ENCODE measurements around the gene C2CD2.

Gene C2CD2

DNA sequence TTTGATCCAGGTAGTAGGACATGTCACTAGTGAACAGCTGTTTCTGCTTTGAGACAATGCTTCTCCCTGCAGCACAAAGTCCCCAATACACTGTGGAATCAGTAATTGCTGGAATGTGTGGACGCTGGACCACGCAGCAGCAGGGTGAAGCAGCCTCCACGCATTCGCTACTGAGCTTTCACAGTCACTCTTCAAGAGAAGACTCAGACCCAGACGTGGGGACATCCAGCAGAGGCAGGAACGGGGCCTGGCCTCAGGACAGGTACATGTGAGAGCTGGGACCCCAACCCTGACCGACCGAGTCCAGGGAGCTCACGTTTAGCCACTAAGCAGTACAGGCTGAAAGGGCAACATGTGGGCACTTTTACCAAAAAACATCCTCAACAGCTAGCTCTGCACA lies 40.6 kb downstream of the C2CD2 start:
- no peak overlapping the region for H3K9ac ChIP-seq (ENCODE audit: low read depth, low read length, poor library complexity)
- H3K23ac ChIP-seq (ENCODE audit: low read depth, low read length, poor library complexity), result no peak overlapping the region
- no peaks in the 10 kb centered on the region for H3K79me1 ChIP-seq (ENCODE audit: low read depth, low read length)
- H2AFZ ChIP-seq (ENCODE audit: low read length), result no peak overlapping the region
- H3K27ac ChIP-seq (replicated peaks; ENCODE audit: low read length), result no peak overlapping the region
- no peaks in the 10 kb centered on the region for H3K27me3 ChIP-seq (ENCODE audit: control insufficient read depth in 3 of 3, insufficient read depth in 3 of 3, low read depth in 1 of 3, low read length in 3 of 3)
- peaks cover 6 to 61% of the 10 kb centered on the region in 2 donors for H3K36me3 ChIP-seq (replicated peaks in 1 of 2; ENCODE audit: control insufficient read depth in 2 of 2, insufficient read depth in 2 of 2, low read length in 2 of 2)
- H3K18ac ChIP-seq (ENCODE audit: low read length), result no peak overlapping the region
- H2AK5ac ChIP-seq (ENCODE audit: low read depth, low read length), result no peak overlapping the region
- no peak for DNase-seq (ENCODE audit: low spot score)
- H2BK12ac ChIP-seq (ENCODE audit: low read length), result no peak overlapping the region
- no peak overlapping the region for H2BK15ac ChIP-seq (ENCODE audit: low read length)
- H3K4ac ChIP-seq (ENCODE audit: low read length), result no peak overlapping the region
- WGBS, 2 donors (ENCODE audit: extremely low coverage in 2 of 2, insufficient read length in 2 of 2, insufficient replicate concordance in 1 of 2), result no CpG with 5 or more reads among the region's 9 CpGs
- no peaks in the 10 kb centered on the region for H3K9me3 ChIP-seq (replicated peaks in 1 of 2; ENCODE audit: control insufficient read depth in 2 of 2, insufficient read depth in 1 of 2, low read depth in 1 of 2, low read length in 2 of 2)
- H4K91ac ChIP-seq (ENCODE audit: low read depth, low read length, poor library complexity), result no peak overlapping the region
- no peak overlapping the region for H3K4me2 ChIP-seq (ENCODE audit: insufficient read depth, low read length, poor library complexity, severe bottlenecking)
- H3K14ac ChIP-seq (ENCODE audit: low read length), result no peak overlapping the region
- H2BK120ac ChIP-seq (ENCODE audit: low read depth, low read length), result no peak overlapping the region
- H3K4me3 ChIP-seq (ENCODE audit: low read length in 2 of 2), result no peak overlapping the region
- no peaks in the 10 kb centered on the region for H3K4me1 ChIP-seq (ENCODE audit: control insufficient read depth in 2 of 2, insufficient read depth in 1 of 2, low read depth in 1 of 2, low read length in 2 of 2)
- H2BK5ac ChIP-seq (ENCODE audit: low read length), result no peak overlapping the region
- H4K8ac ChIP-seq (ENCODE audit: low read depth, low read length), result no peak overlapping the region

DNA sequence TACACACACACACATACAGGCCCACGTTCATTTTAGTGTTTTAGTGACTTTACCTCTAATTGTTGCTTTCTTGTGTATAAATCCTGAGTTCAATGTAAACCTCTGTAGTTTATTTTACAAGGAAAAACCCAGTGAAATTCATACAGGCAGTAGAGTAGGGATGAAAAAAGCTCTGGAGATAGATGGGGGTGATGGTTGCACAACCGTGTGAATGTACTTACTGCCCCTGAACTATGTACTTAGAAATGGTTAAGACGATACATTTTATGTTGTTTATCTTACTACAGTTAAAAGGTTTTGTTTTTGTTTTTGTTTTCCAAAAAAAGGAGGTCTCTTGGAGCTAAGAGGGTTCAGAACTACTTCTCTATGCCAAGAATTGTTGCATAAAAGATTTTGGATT lies 45.0 kb downstream of the C2CD2 start:
- Histone ChIP-seq H3K9me3 (replicated peaks in 1 of 2; ENCODE audit: control insufficient read depth in 2 of 2, insufficient read depth in 1 of 2, low read depth in 1 of 2, low read length in 2 of 2) (no peaks in the 10 kb centered on the region), H2AFZ (ENCODE audit: low read length) (no peak overlapping the region), H2AK5ac (ENCODE audit: low read depth, low read length) (no peak overlapping the region), H3K18ac (ENCODE audit: low read length) (no peak overlapping the region), H4K91ac (ENCODE audit: low read depth, low read length, poor library complexity) (no peak overlapping the region), H2BK5ac (ENCODE audit: low read length) (no peak overlapping the region), H3K79me1 (ENCODE audit: low read depth, low read length) (no peaks in the 10 kb centered on the region), H3K4ac (ENCODE audit: low read length) (no peak overlapping the region), H3K27ac (replicated peaks; ENCODE audit: low read length) (no peak overlapping the region), H3K14ac (ENCODE audit: low read length) (no peak overlapping the region), H3K4me2 (ENCODE audit: insufficient read depth, low read length, poor library complexity, severe bottlenecking) (no peak overlapping the region), H2BK12ac (ENCODE audit: low read length) (no peak overlapping the region), H2BK15ac (ENCODE audit: low read length) (no peak overlapping the region), H3K4me1 (ENCODE audit: control insufficient read depth in 2 of 2, insufficient read depth in 1 of 2, low read depth in 1 of 2, low read length in 2 of 2) (no peaks in the 10 kb centered on the region), H3K4me3 (ENCODE audit: low read length in 2 of 2) (no peak overlapping the region), H3K36me3 (replicated peaks in 1 of 2; ENCODE audit: control insufficient read depth in 2 of 2, insufficient read depth in 2 of 2, low read length in 2 of 2) (peaks cover 5 to 57% of the 10 kb centered on the region in 2 donors), H4K8ac (ENCODE audit: low read depth, low read length) (no peak overlapping the region), H3K27me3 (ENCODE audit: control insufficient read depth in 3 of 3, insufficient read depth in 3 of 3, low read depth in 1 of 3, low read length in 3 of 3) (no peaks in the 10 kb centered on the region), H3K23ac (ENCODE audit: low read depth, low read length, poor library complexity) (no peak overlapping the region), H2BK120ac (ENCODE audit: low read depth, low read length) (no peak overlapping the region), H3K9ac (ENCODE audit: low read depth, low read length, poor library complexity) (no peak overlapping the region)
- no peak for DNase-seq (ENCODE audit: low spot score)
- no CpG with 5 or more reads among the region's 3 CpGs for WGBS, 2 donors (ENCODE audit: extremely low coverage in 2 of 2, insufficient read length in 2 of 2, insufficient replicate concordance in 1 of 2)

DNA sequence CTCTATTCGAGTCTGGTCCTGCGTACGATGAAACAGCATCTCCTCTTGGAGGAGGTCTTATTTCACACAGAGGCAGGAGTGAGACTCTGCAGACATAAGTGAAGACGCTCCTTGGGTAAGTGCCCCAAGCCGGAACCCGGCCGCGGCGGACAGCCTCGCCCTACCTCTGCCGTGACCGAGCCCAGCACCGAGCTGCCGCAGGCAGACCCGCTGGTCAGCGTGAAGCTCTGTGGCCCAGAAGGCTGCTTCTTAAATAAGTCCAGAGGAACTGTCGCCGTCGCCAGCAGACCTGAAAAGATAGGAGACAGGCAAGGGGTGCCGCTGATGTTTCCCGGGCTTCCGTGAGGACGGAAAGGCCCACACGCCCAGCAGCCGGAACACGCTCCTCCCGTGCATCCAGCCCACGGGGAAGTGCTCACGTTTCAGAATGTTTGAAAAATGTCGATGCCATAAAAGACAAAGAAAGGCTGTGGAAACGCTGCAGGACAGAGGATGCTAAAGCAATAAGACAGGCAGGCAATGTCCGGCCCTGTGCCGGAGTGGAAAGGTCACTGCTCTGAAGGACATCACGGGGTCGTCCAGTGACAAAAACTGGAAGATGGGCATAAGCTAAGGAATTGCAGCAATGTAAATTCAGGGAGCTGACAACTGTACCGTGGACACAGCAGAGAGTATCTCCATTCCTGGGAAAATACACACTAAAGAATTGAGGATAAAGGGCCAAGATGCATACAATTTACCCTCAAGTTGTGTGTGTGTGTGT lies 46.1 kb downstream of the C2CD2 start:
- H2BK120ac ChIP-seq (ENCODE audit: low read depth, low read length), result no peak overlapping the region

DNA sequence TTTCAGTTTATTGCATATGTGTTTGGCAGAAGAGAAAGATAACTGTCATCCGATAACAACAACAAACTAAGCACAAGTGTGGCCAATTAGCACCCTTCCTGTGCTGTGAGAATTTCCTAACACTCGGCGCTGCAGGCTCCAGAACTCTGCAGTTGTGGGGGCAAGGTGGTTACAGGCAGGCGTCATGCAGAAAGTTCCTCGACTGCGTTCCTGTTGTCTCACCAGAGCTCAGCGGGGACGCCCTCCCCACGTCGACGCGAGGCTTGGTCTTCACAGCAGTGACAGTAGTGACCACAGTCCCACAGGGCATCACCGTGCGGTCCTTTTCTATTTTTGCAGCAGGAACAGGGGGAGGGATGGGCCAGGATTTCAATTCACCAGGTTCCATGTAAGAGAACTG lies 47.0 kb downstream of the C2CD2 start:
- H3K4me3 ChIP-seq (ENCODE audit: low read length in 2 of 2), result no peak overlapping the region
- no peak overlapping the region for H2AK5ac ChIP-seq (ENCODE audit: low read depth, low read length)
- no peak overlapping the region for H4K91ac ChIP-seq (ENCODE audit: low read depth, low read length, poor library complexity)
- no peak overlapping the region for H3K4ac ChIP-seq (ENCODE audit: low read length)
- no peaks in the 10 kb centered on the region for H3K4me1 ChIP-seq (ENCODE audit: control insufficient read depth in 2 of 2, insufficient read depth in 1 of 2, low read depth in 1 of 2, low read length in 2 of 2)
- no peak overlapping the region for H2AFZ ChIP-seq (ENCODE audit: low read length)
- H3K9ac ChIP-seq (ENCODE audit: low read depth, low read length, poor library complexity), result no peak overlapping the region
- H3K14ac ChIP-seq (ENCODE audit: low read length), result no peak overlapping the region
- H4K8ac ChIP-seq (ENCODE audit: low read depth, low read length), result no peak overlapping the region
- H3K79me1 ChIP-seq (ENCODE audit: low read depth, low read length), result no peaks in the 10 kb centered on the region
- H3K27ac ChIP-seq (replicated peaks; ENCODE audit: low read length), result no peak overlapping the region
- no peak overlapping the region for H2BK5ac ChIP-seq (ENCODE audit: low read length)
- H3K18ac ChIP-seq (ENCODE audit: low read length), result no peak overlapping the region
- peak overlapping the region; percentile 29 for H3K23ac ChIP-seq (ENCODE audit: low read depth, low read length, poor library complexity)
- no CpG with 5 or more reads among the region's 14 CpGs for WGBS, 2 donors (ENCODE audit: extremely low coverage in 2 of 2, insufficient read length in 2 of 2, insufficient replicate concordance in 1 of 2)
- no peaks in the 10 kb centered on the region for H3K9me3 ChIP-seq (replicated peaks in 1 of 2; ENCODE audit: control insufficient read depth in 2 of 2, insufficient read depth in 1 of 2, low read depth in 1 of 2, low read length in 2 of 2)
- peaks cover 2 to 49% of the 10 kb centered on the region in 2 donors for H3K36me3 ChIP-seq (replicated peaks in 1 of 2; ENCODE audit: control insufficient read depth in 2 of 2, insufficient read depth in 2 of 2, low read length in 2 of 2)
- H3K4me2 ChIP-seq (ENCODE audit: insufficient read depth, low read length, poor library complexity, severe bottlenecking), result no peak overlapping the region
- H3K27me3 ChIP-seq (ENCODE audit: control insufficient read depth in 3 of 3, insufficient read depth in 3 of 3, low read depth in 1 of 3, low read length in 3 of 3), result no peaks in the 10 kb centered on the region
- no peak overlapping the region for H2BK15ac ChIP-seq (ENCODE audit: low read length)
- no peak overlapping the region for H2BK12ac ChIP-seq (ENCODE audit: low read length)
- no peak for DNase-seq (ENCODE audit: low spot score)
- H2BK120ac ChIP-seq (ENCODE audit: low read depth, low read length), result no peak overlapping the region

More for the DNA sequence above, 46.1 kb downstream of the C2CD2 start:
- Histone ChIP-seq H3K18ac (ENCODE audit: low read length) (no peak overlapping the region), H3K36me3 (replicated peaks in 1 of 2; ENCODE audit: control insufficient read depth in 2 of 2, insufficient read depth in 2 of 2, low read length in 2 of 2) (peaks cover 2 to 49% of the 10 kb centered on the region in 2 donors), H2AK5ac (ENCODE audit: low read depth, low read length) (no peak overlapping the region), H3K4me1 (ENCODE audit: control insufficient read depth in 2 of 2, insufficient read depth in 1 of 2, low read depth in 1 of 2, low read length in 2 of 2) (no peaks in the 10 kb centered on the region), H3K27me3 (ENCODE audit: control insufficient read depth in 3 of 3, insufficient read depth in 3 of 3, low read depth in 1 of 3, low read length in 3 of 3) (no peaks in the 10 kb centered on the region), H3K27ac (replicated peaks; ENCODE audit: low read length) (no peak overlapping the region), H3K9ac (ENCODE audit: low read depth, low read length, poor library complexity) (no peak overlapping the region), H4K91ac (ENCODE audit: low read depth, low read length, poor library complexity) (no peak overlapping the region), H3K79me1 (ENCODE audit: low read depth, low read length) (no peaks in the 10 kb centered on the region), H2BK5ac (ENCODE audit: low read length) (no peak overlapping the region), H3K4ac (ENCODE audit: low read length) (no peak overlapping the region), H3K4me3 (ENCODE audit: low read length in 2 of 2) (no peak overlapping the region), H2BK12ac (ENCODE audit: low read length) (no peak overlapping the region), H2BK15ac (ENCODE audit: low read length) (no peak overlapping the region), H3K9me3 (replicated peaks in 1 of 2; ENCODE audit: control insufficient read depth in 2 of 2, insufficient read depth in 1 of 2, low read depth in 1 of 2, low read length in 2 of 2) (no peaks in the 10 kb centered on the region), H3K14ac (ENCODE audit: low read length) (no peak overlapping the region), H4K8ac (ENCODE audit: low read depth, low read length) (no peak overlapping the region), H2AFZ (ENCODE audit: low read length) (no peak overlapping the region), H3K23ac (ENCODE audit: low read depth, low read length, poor library complexity) (no peak overlapping the region), H3K4me2 (ENCODE audit: insufficient read depth, low read length, poor library complexity, severe bottlenecking) (no peak overlapping the region)
- no CpG with 5 or more reads among the region's 36 CpGs for WGBS, 2 donors (ENCODE audit: extremely low coverage in 2 of 2, insufficient read length in 2 of 2, insufficient replicate concordance in 1 of 2)
- DNase-seq (ENCODE audit: low spot score), result no peak

Measured in neuronal stem cell (in vitro differentiated cells).